ENCODE results near the gene HEATR5B. TPM values are rescaled to one million over a fixed set of nuclear protein-coding genes. Genes with fewer than 3 reads are reported as not detected.

HEATR5B gene
- total and polyA plus RNA-seq, 2 donors (not counting 1 experiment from before 2014, with no cell fraction given): 15.7 to 22.0 TPM

GRCh38 chr2:36993841-36994620, 90.1 kb downstream of the HEATR5B start:
- H3K4me1 ChIP-seq (ENCODE audit: control insufficient read depth, extremely low read depth, insufficient read depth, low read length): no peaks in the 10 kb centered on the region
- H3K9ac ChIP-seq (ENCODE audit: insufficient read depth, low read length): no peak overlapping the region
- no peak for TF ChIP-seq CTCF (conservative IDR thresholded peaks at IDR 0.05 in 1 of 2, IDR thresholded peaks at IDR 0.05 in 1 of 2; ENCODE audit: low read depth in 1 of 2, low read length in 2 of 2)
- no peak for TF ChIP-seq EZH2 (IDR thresholded peaks at IDR 0.05; ENCODE audit: low read length, missing control alignments)
- H3K4me3 ChIP-seq (replicated peaks in 1 of 4; ENCODE audit: control extremely low read depth in 1 of 4, insufficient read depth in 1 of 4, low read depth in 3 of 4, low read length in 4 of 4): no peak overlapping the region
- H2AFZ ChIP-seq (ENCODE audit: low read length): no peak overlapping the region
- H3K27me3 ChIP-seq (ENCODE audit: control insufficient read depth, insufficient read depth, low read length): no peaks in the 10 kb centered on the region
- H3K27ac ChIP-seq (ENCODE audit: insufficient read depth, low read length): no peak overlapping the region
- H3K36me3 ChIP-seq (ENCODE audit: control insufficient read depth, insufficient read depth, low read length): no peaks in the 10 kb centered on the region
- no peaks in the 10 kb centered on the region for H3K9me3 ChIP-seq (ENCODE audit: control insufficient read depth, insufficient read depth, low read depth, low read length)
- H4K20me1 ChIP-seq (ENCODE audit: control insufficient read depth, extremely low read depth, insufficient read depth, low read length): no peaks in the 10 kb centered on the region
- no peak overlapping the region for H3K4me2 ChIP-seq (ENCODE audit: extremely low read depth, insufficient read depth, low read length)
- H3K79me2 ChIP-seq (ENCODE audit: control insufficient read depth, insufficient read depth, low read length): no peaks in the 10 kb centered on the region
- DNase-seq (ENCODE audit: low read depth in 2 of 2): peak in 1 of 2 donors; percentile 22

DNA sequence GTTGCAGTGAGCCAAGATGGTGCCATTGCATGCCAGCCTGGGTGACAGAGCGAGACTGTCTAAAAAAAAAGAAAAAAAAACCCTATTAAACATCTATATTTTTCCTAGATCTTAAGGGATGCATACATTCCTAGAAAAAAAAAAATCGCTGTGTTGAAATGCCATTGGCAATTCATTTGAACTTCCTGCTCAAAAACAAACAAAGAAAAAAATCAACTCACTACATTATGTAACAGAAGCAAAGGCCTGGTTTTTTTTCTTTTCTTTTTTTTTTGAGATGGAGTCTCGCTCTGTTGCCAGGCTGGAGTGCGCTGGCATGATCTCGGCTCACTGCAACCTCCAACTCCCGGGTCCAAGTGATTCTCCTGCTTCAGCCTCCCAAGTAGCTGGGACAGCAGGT, 96.2 kb downstream of the HEATR5B start:
- Histone ChIP-seq H4K20me1 (ENCODE audit: control insufficient read depth, extremely low read depth, insufficient read depth, low read length) (no peaks in the 10 kb centered on the region), H3K4me1 (ENCODE audit: control insufficient read depth, extremely low read depth, insufficient read depth, low read length) (no peaks in the 10 kb centered on the region), H3K4me3 (replicated peaks in 1 of 4; ENCODE audit: control extremely low read depth in 1 of 4, insufficient read depth in 1 of 4, low read depth in 3 of 4, low read length in 4 of 4) (no peak overlapping the region), H3K27me3 (ENCODE audit: control insufficient read depth, insufficient read depth, low read length) (no peaks in the 10 kb centered on the region), H3K36me3 (ENCODE audit: control insufficient read depth, insufficient read depth, low read length) (no peaks in the 10 kb centered on the region), H3K4me2 (ENCODE audit: extremely low read depth, insufficient read depth, low read length) (no peak overlapping the region), H3K9me3 (ENCODE audit: control insufficient read depth, insufficient read depth, low read depth, low read length) (no peaks in the 10 kb centered on the region), H2AFZ (ENCODE audit: low read length) (no peak overlapping the region), H3K79me2 (ENCODE audit: control insufficient read depth, insufficient read depth, low read length) (no peaks in the 10 kb centered on the region), H3K27ac (ENCODE audit: insufficient read depth, low read length) (no peak overlapping the region), H3K9ac (ENCODE audit: insufficient read depth, low read length) (no peak overlapping the region)
- no peak for TF ChIP-seq EZH2 (IDR thresholded peaks at IDR 0.05; ENCODE audit: low read length, missing control alignments)
- DNase-seq (ENCODE audit: low read depth in 2 of 2): no peak

- no peak for TF ChIP-seq EZH2 (IDR thresholded peaks at IDR 0.05; ENCODE audit: low read length, missing control alignments)
- TF ChIP-seq CTCF (conservative IDR thresholded peaks at IDR 0.05 in 1 of 2, IDR thresholded peaks at IDR 0.05 in 1 of 2; ENCODE audit: low read depth in 1 of 2, low read length in 2 of 2): no peak
- Histone ChIP-seq H3K4me3 (replicated peaks in 1 of 4; ENCODE audit: control extremely low read depth in 1 of 4, insufficient read depth in 1 of 4, low read depth in 3 of 4, low read length in 4 of 4) (no peak overlapping the region), H4K20me1 (ENCODE audit: control insufficient read depth, extremely low read depth, insufficient read depth, low read length) (no peaks in the 10 kb centered on the region), H3K9me3 (ENCODE audit: control insufficient read depth, insufficient read depth, low read depth, low read length) (no peaks in the 10 kb centered on the region), H3K36me3 (ENCODE audit: control insufficient read depth, insufficient read depth, low read length) (no peaks in the 10 kb centered on the region), H3K4me1 (ENCODE audit: control insufficient read depth, extremely low read depth, insufficient read depth, low read length) (no peaks in the 10 kb centered on the region), H3K9ac (ENCODE audit: insufficient read depth, low read length) (no peak overlapping the region), H3K27ac (ENCODE audit: insufficient read depth, low read length) (no peak overlapping the region), H3K27me3 (ENCODE audit: control insufficient read depth, insufficient read depth, low read length) (no peaks in the 10 kb centered on the region), H3K79me2 (ENCODE audit: control insufficient read depth, insufficient read depth, low read length) (no peaks in the 10 kb centered on the region), H3K4me2 (ENCODE audit: extremely low read depth, insufficient read depth, low read length) (no peak overlapping the region), H2AFZ (ENCODE audit: low read length) (no peak overlapping the region)
- DNase-seq (ENCODE audit: low read depth in 2 of 2): no peak
Measured at GRCh38 chr2:36982467-36982866, 101.7 kb downstream of the HEATR5B start.
